HG03521 (cell line): ENCODE results near the gene MAST2.
"Not testable (repeated sequence)": the region's sequence is repeated elsewhere in the genome, so short reads cannot be mapped to it uniquely, and the experiment has no call there.

Experiments
- ATAC-seq: cut with Tn5 transposase; IDR thresholded peaks from one replicate; pipeline ENCODE4 v1.9.1; 2021; ENCODE audit warnings: mild to moderate bottlenecking, moderate library complexity; ENCODE audit not compliant: unreplicated experiment

The MAST2 gene

DNA sequence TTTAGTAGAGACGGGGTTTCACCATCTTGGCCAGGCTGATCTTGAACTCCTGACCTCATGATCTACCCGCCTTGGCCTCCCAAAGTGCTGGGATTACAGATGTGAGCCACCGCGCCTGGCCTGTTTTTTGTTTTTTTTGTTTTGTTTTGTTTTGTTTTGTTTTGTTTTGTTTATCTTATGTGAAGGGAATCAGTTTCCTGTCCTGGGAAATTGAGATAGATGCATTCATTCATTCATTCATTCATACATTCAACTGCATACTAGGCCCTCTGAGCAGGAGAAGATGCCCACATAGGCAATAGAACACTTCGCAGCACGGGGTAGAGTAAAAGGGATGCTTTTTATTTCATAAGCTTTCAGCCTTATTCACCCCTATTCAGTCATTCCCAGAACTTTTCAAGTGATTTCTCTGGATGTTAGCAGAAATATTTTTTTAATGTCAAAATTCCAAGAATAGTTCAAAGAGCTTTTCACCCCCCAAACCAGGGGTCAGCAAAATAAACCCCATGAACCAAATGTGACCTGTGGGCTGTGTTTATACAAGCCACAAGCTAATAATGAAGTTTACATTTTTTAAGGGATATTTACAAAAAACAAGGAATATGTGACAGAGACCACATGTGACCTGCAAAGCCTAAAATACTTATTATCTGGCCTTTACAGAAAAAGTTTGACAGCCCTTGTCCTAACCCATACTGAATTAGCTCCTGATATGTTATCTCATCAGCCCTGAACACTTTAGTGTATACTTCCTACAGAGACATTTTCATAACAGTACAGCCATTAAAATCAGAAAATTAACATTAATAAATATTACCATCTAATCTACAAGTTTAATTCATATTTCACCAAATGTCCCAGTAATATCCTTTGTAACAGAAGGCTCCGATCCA, 127.1 kb downstream of the MAST2 start:
- no peak for ATAC-seq

DNA sequence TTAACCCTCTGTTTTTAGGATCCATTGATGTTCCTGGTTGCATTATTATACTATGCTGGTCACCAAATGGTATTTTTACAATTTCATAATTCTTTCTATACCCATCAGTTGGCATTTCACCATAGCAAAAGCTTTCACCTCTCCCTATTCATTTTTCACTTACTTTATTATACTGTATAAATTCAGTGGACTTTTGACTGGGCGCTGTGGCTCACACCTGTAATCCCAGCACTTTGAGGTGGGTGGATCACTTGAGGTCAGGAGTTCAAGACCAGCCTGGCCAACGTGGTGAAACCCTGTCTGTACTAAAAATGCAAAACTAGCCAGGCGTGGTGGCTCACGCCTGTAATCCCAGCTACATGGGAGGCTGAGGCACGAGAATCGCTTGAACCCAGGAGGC, 128.8 kb downstream of the MAST2 start:
- ATAC-seq: not testable (repeated sequence)

DNA sequence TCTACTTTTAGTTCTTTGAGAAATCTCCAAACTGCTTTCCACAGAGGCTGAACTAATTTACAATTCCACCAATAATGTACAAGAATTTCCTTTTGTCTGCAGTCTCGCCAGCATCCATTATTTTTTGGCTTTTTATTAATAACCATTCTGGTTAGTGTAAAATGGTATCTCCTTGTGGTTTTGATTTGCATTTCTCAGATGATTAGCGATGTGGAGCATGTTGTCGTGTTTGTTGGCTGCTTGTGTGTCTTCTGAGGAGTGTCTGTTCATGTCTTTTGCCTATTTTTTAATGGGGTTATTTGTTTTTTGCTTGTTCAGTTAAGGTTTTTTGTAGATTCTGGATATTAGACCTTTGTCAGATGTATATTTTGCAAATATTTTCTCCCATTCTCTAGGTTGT, 131.5 kb downstream of the MAST2 start:
- ATAC-seq: no peak

DNA sequence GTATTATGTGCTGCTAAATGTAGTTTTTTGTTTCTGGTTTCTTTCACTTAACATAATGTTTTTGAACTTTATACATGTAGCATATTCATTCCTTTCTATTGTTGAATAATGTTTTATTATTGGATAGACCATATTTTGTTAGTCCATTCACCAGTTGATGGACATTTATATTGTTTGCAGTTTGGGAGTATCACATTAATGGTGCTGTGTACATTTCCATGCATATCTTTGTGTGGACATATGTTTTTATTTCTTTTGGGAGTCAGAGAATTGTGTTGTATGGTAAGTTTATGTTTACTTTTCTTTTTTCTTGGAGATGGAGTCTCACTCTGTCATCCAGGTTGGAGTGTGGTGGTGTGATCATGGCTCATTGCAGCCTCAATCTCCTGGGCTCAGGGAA, 134.6 kb downstream of the MAST2 start:
- ATAC-seq: no peak

DNA sequence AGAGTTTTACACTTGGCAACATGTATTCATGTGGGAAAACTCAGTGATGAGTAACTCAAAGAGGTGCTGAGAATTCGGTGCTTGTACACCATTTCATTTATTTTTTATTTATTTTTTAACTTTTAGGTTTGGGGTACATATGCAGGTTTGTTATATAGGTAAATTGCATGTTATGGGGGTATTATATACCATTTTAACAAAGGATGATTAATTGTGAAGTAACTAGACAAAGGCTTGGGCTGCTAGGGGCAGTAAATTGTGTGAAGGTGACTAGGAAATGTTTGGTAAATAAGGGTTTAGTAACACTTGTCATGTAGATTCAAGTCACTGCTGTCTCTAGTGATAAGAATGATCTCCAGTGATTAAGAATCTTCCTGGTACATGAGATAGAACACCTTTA, 139.0 kb downstream of the MAST2 start:
- no peak for ATAC-seq

DNA sequence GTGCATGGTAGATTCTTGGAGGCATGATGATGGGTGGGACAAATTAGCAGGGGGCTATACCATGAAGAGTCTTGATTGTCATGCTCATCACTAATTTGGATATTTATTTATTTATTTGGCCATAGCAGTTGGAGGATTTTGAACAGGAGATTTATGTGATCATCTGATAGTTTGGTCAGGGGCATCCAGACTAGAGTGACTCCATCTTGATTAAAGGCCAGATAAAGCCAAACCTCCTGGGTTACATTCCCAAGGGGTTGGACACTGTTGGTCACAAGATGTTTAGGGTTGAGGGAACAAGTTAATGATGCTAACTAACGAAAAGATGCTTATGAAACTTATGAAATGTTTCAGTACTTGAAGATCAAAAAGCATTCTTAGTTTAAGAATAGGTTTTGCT, 139.8 kb downstream of the MAST2 start:
- ATAC-seq: no peak

DNA sequence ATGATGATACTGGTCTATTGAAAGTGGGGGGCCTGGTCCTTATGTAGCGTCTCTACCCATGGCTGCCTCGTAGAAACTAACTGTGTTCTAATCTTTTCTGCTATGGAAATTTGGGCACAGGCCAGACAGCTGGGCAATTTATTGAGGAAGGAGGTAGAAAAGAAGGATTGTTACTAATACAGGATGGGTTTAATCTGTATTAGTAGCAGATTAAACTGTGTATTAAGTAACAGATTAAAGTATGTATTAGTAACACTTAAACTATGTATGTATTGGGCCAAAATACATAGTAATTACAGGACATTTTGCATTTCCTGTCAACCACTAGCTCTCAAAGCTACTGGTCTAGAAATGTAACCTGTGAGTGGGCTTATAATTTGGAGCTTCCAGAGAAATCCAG, 142.0 kb downstream of the MAST2 start:
- no peak for ATAC-seq

DNA sequence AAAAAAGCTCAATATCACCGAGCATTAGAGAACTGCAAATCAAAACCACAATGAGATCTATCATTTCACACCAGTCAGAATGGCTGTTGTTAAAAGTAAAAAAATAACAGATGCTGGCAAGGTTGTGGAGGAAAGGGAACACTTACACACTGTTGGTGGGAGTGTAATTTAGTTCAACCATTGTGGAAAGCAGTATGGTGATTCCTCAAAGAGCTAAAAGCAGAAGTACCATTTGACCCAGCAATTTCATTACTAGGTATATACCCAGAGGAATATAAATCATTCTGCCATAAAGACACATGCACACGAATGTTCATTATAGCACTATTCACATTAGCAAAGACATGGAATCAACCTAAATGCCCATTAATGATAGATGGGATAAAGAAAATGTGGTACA, 146.1 kb downstream of the MAST2 start:
- not testable (repeated sequence) for ATAC-seq

DNA sequence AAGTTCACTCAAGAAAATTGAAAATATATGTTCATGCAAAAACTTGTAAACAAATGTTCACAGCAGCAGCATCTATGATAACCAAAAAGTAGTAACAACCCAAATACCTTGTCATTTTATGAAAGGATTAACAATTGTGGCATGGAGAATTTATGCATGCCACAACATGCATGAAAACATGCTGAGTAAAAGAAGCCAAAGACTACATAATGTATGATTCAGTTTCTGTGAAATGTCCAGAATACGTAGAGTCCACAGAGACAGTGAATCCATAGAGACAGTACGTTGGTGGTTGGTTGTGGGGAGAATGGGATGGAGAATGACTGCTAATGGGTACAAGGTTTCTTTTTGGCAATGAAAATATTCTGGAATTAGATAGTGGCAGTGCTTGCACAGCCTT, 148.7 kb downstream of the MAST2 start:
- ATAC-seq: no peak

DNA sequence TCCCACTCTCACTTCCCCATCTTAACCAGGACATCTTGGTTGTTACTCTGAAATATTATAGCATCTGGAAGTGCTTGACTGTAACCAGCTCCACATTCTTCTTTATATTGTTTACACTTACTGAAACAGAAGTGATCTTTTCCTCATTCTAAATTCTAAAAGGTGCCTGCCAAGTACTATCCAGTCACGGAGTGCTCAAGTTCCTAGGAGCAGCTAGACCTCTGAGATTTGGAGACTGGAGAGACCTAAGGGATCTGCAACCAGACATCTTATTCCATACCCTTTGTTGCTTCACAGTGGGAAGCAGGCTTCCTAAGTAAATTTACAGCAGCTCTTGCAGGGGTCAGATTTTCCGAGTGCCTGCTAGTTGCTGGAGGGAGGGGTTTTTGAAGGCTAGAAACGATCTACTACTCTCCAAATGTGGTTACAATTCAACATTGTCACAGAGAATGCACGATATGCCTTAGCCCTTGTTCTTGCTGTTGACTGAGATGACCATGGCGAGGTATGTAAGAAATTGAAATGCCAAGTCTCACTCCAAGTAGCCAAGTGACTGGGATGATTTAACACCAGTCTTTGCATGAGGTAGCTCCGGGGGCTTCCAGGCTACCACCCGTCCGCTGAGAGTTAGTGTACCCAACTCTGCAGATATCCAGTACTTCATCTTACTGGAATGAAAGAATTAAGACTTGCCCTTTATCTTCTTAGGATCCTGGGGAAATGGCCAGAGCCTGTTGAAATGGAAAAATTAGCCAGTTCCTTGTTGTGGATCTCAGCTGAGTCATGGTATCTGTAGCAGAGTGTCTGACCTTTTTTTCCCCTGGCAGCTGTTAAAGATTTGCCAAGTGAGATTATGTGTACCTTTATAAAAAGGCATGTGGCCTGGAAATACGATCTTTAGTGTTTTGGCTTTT, 150.8 kb downstream of the MAST2 start:
- no peak for ATAC-seq

DNA sequence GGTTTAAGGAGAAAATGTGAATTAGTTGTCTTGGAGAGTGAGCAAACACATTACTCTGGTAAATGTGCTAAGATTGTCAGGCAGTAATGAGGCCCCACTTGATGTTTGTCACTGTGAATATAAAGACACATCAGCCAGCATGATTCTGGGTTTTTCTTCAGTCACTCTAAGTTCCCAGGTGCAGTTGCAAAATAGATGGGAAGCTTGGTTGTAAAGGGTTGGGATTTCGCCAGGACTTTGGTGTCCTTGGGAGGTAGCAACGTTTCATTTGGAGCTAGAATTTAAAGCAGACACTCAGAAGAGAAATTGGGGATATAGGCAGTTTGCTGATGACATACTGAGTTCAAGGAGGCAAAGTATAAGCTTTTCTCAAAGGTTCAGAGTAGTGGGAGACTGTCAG, 154.3 kb downstream of the MAST2 start:
- no peak for ATAC-seq

DNA sequence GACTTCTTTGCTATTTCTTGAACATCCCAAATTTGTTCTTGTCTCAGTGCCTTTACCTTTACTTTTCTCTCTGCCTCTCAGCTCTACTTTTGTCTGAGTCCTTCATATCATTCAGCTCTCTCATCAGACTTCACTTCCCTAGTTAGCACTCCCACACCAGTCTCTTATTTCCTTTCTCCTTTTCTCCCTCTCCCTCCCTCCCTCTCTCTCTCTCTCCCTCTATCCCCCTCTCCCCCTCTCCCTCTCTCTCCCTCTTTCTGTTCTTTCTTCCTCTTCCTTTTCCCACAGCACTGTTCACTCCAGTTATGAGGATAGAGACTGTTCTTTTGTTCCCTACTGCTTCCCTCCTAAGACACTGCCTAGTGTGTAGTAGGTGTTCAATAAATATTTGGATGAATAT, 154.9 kb downstream of the MAST2 start:
- ATAC-seq: no peak

DNA sequence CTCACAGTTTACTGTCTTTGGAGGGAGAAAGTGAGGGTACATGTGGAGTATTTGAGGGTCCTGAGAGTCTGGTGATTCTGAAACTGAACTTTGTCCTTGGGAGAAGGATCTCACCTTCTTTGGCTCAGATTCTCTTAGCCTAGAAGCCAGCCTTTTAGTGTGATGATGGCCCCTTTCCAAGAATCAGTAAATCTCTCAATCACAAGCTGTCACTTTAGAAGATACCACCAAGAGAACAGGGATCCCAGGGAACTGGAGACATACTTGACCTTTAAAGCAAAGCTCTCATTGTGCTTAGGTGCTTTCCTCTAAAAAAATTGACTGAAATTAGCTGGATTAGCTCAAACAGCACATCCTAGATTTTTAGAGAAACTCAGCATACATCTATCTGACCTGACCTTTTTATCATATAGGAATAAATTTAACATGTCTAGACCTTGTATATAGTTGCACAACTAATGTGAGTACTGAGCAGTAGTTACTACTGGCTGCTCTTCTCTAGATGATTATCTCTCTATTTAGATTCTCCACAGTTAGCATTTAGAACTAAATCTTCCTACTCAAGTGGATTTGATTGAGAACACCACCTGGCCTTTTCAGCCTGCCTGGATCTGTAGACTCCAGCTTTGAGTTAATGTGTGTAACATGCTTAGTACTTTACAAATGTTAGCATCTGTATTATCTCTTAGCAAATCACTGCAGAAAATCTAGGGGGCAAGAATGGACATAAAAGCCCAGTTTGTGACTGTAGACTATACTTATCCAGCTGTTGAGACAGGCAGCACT, 157.7 kb downstream of the MAST2 start:
- ATAC-seq: no peak

DNA sequence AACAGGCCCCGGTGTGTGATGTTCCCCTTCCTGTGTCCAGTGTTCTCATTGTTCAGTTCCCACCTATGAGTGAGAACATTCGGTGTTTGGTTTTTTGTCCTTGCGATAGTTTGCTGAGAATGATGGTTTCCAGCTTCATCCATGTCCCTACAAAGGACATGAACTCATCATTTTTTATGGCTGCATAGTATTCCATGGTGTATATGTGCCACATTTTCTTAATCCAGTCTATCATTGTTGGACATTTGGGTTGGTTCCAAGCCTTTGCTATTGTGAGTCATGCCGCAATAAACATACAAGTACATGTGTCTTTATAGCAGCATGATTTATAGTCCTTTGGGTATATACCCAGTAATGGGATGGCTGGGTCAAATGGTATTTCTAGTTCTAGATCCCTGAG, 158.5 kb downstream of the MAST2 start:
- ATAC-seq: not testable (repeated sequence)

DNA sequence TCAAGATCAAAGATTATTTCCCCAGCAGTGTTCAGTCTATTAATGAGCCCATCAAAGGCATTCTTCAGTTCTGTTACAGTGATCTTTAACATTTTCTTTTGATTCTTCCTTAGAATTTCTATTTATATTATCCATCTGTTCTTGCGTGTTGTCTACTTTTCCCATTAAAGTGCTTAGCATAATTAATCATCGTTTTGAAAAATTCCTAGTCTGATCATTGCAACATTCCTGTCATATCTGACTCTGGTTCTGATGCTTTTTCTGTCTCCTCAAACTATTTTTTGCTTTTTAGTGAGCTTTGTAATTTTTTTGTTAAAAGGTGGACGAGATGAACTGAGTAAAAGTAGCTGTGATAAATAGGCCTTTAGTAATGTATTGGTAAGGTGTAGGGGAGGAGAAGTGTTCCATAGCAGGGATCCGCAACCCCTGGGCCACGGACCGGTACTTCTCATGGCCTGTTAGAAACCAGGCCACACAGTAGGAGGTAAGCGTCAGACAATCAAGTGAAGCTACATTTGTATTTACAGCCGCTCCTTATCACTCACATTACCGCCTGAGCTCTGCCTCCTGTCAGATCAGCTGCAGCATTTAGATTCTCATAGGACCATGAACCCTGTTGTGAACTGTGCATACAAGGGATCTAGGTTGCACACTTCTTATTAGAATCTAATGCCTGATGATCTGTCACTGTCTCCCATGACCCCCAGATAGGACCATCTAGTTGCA, 165.7 kb downstream of the MAST2 start:
- ATAC-seq: no peak

DNA sequence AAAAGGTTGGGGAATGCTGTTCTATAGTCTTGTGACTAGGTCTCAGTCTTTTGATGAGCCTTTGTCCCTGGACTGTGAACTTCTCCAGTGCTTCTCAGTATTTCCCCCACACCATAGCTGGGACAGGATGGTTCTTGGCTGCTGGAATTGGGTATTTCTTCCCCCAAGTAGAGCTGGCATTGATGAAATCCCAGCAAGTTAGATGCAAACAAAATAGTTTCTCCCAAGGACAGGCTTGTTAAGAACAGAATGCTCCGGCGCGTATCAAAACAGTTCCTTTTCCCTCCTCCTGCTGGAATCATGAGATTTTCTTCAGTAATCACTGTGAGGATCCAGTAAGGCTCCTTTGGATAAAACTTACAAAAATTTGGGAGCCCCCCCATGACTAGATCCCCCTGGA, 166.5 kb downstream of the MAST2 start:
- ATAC-seq: no peak

DNA sequence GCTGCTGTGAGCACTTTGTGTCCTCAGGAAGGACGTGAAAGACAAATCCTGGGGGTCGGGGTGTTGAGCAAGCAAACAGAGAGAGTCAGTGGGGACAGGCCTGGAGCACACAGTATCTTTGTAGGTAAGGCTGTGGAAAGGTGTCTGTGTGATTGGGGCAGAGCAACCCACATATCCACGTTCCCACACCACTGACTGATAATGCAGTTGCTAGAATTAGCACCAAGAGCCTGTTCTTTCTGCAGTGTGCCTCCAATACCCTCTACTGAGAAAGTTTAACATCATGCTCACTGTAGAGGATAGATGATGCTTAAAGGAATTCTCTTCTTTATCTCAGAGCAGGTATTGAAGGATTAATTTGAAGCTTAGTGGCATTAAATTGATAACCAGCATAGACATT, 167.9 kb downstream of the MAST2 start:
- no peak for ATAC-seq

DNA sequence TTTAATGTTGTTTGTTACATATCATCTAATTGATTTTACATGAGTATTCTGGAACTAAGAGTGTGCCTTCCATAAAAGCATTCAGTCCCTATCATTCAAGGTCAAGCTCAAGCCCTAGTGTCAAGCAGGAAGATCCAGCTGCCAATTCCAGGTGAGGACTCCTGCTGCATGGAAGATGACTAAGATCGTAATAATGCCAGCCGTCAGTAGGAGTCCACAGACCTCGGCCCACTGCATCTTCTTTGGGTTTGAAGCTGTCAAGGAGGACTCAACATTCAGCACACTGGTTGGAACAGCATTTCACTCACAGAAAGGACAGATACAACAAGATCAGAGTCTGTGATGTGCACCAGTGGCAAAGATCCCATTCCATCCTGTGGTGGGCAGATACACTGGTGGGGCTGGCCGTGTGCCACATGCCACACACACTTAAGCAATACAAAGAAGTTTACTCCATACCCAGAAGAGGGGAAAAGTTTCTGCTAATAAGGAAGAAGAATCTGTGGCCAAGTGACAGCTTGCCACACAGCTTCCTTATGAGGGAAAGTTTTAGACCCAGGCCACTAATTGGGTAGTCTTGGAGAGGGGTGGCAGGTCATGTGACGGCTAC, 168.6 kb downstream of the MAST2 start:
- no peak for ATAC-seq

DNA sequence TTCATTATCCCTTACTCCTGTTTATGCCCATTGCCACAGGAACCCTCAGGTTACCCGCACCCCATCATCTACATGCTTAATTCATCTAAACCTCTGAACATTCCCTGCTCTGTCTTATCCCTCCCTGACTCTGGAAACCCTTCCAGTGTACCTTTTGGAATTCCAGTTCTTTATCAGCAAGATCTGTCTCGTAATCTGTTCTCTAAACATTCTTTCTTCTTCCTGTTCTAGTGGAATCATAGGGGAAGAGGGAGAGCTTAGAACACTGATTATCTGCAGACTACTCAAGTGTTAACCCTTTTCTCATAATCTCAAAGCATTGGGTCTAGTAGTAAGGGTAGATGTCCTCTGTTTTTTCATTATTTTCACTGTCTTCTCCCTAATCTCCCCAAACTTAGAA, 169.2 kb downstream of the MAST2 start:
- ATAC-seq: no peak

DNA sequence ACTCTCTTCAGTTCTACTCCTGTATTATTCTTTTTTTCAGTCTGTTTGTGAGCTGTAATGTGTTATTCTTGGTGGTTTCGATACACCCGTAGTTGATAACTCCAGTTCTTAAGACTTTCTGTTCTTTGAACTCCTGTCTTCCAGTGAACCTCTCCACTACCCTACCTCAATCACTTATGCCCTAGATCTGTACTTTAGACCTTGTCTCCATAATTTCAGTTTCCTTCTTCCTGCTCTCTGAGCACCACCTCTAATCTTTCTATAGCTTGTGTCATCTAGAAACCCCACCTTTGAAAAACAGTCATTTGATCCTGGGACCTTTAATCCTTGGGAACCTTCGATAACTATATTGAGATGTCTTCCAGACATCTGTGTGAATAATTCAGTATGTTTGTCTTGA, 169.7 kb downstream of the MAST2 start:
- ATAC-seq: no peak
